Effector memory CD4-positive, alpha-beta T cell (primary cell): ENCODE results near the gene SMG7.

Experiments
- DNase-seq, 3 donors: peaks; one replicate each; pipeline ENCODE4 v3.0.0-alpha.2; 2020
- H3K27ac ChIP-seq: 2 replicates; pipeline ENCODE4 v1.7.0; 2013; ENCODE audit warnings: mild to moderate bottlenecking, low read length, moderate library complexity; ENCODE audit not compliant: insufficient read depth, poor library complexity, severe bottlenecking
- H3K27me3 ChIP-seq: replicated peaks from 2 replicates; pipeline ENCODE4 v1.7.0; 2013; ENCODE audit warnings: mild to moderate bottlenecking, low read length; ENCODE audit not compliant: insufficient read depth, control insufficient read depth, poor library complexity, severe bottlenecking
- H3K36me3 ChIP-seq: 2 replicates; pipeline ENCODE4 v1.7.0; 2013; ENCODE audit warnings: mild to moderate bottlenecking, low read length, moderate library complexity; ENCODE audit not compliant: control insufficient read depth, insufficient read depth
- H3K4me1 ChIP-seq: 2 replicates; pipeline ENCODE4 v1.7.0; 2013; ENCODE audit warnings: low read length, mild to moderate bottlenecking; ENCODE audit not compliant: control insufficient read depth, insufficient read depth, poor library complexity, severe bottlenecking
- H3K4me3 ChIP-seq: 2 replicates; pipeline ENCODE4 v1.7.0; 2013; ENCODE audit warnings: low read length, low read depth, mild to moderate bottlenecking; ENCODE audit not compliant: insufficient read depth, poor library complexity, severe bottlenecking
- H3K9me3 ChIP-seq: 2 replicates; pipeline ENCODE4 v1.7.0; 2013; ENCODE audit warnings: mild to moderate bottlenecking, low read length, moderate library complexity; ENCODE audit not compliant: control insufficient read depth

The SMG7 gene

GRCh38 chr1:183443466-183443865, 28.8 kb upstream of the SMG7 start:
- no peaks in the 10 kb centered on the region for H3K9me3 ChIP-seq
- H3K4me1 ChIP-seq: no peaks in the 10 kb centered on the region
- no peak for DNase-seq
- no peak overlapping the region for H3K27ac ChIP-seq
- no peaks in the 10 kb centered on the region for H3K27me3 ChIP-seq
- no peaks in the 10 kb centered on the region for H3K36me3 ChIP-seq
- no peak overlapping the region for H3K4me3 ChIP-seq

GRCh38 chr1:183444243-183444642, 28.1 kb upstream of the SMG7 start:
- Histone ChIP-seq H3K27me3 (no peaks in the 10 kb centered on the region), H3K4me1 (no peaks in the 10 kb centered on the region), H3K36me3 (no peaks in the 10 kb centered on the region), H3K27ac (no peak overlapping the region), H3K9me3 (no peaks in the 10 kb centered on the region), H3K4me3 (no peak overlapping the region)
- DNase-seq: no peak

DNA sequence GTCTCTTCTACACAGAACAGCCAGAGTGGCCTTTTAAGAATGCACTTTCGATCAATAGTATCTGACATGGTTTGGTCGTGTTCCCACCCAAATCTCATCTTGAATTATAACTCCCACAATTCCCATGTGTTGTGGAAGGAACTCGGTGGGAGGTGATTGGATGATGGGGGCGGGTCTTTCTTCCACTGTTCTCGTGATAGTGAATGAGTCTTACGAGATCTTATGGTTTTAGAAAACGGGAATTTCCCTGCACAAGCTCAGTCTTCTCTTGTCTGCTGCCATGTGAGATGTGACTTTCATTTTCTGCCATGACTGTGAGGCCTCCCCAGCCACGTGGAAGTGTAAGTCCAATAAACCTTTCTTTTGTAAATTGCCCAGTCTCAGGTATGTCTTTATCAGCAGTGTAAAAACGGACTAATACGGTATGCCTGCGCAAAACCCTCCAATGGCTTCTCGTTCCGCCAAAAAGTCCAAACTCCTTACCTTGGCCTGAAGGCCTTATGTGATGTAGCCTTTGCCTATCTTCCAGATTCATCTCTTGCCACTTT, 23.0 kb upstream of the SMG7 start:
- H3K9me3 ChIP-seq: no peaks in the 10 kb centered on the region
- H3K27me3 ChIP-seq: no peaks in the 10 kb centered on the region
- H3K27ac ChIP-seq: no peak overlapping the region
- H3K4me1 ChIP-seq: no peaks in the 10 kb centered on the region
- no peak overlapping the region for H3K4me3 ChIP-seq
- H3K36me3 ChIP-seq: no peaks in the 10 kb centered on the region
- DNase-seq: no peak

DNA sequence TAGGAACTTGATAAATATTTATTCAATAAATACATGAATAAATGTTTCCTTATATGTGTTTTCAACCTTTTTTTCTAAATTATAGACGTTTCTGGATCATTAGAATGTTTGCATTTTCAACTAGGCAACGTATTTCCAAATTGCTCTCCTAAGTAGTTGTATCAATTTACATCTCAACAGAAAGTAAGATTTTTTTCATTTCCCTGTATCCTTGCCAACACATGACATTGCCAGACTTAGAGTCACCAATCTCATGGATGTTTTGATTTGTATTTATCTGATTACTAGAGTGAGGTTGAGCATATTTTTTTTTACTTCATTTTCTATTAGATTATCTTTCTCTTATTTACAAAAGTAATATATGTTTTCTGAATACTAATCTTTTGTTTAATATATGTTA, 22.2 kb upstream of the SMG7 start:
- Histone ChIP-seq H3K27me3 (no peaks in the 10 kb centered on the region), H3K36me3 (no peaks in the 10 kb centered on the region), H3K4me1 (no peaks in the 10 kb centered on the region), H3K4me3 (no peak overlapping the region), H3K9me3 (no peaks in the 10 kb centered on the region), H3K27ac (no peak overlapping the region)
- no peak for DNase-seq

DNA sequence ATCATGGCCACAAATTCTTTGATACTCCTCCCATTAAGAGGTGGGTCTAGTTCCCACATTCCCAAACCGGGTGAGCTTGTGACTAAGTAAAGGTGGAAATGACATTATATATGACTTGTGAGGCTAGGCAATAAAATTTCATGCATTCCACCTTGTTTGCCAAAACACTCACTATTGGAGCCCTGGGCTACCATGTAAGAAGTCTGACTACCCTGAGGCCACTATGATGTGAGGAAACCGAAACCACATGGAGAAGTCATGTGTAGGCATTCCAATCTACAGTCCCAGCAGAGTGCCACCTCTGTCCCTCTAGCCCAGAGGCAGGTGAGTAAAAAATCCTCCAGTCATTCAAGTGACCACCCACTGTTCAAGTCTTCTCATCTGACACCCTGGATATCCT, 17.9 kb upstream of the SMG7 start:
- no peak overlapping the region for H3K4me3 ChIP-seq
- no peaks in the 10 kb centered on the region for H3K27me3 ChIP-seq
- no peak for DNase-seq
- no peak overlapping the region for H3K27ac ChIP-seq
- H3K9me3 ChIP-seq: no peaks in the 10 kb centered on the region
- H3K4me1 ChIP-seq: no peaks in the 10 kb centered on the region
- no peaks in the 10 kb centered on the region for H3K36me3 ChIP-seq

DNA sequence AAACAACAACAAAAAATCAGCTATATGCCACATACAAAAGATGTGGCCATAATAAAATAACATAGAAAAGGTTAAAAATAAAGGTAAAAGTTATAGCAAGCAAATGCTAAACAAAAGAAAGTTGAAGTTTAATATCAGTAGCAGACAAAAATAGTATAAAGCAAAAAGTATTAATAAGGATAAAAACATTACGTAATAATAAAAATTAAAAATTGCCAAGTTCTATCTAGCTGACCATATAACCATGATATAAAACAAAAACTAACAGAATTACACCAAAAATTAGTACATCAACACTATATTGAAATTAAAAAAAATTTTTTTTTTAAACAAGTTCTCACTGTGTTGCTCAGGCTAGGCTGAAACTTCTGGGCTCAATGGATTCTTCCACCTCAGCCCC, 15.5 kb upstream of the SMG7 start:
- Histone ChIP-seq H3K9me3 (no peaks in the 10 kb centered on the region), H3K36me3 (no peaks in the 10 kb centered on the region), H3K4me1 (no peaks in the 10 kb centered on the region), H3K27me3 (peaks cover under 1% of the 10 kb centered on the region), H3K27ac (no peak overlapping the region), H3K4me3 (no peak overlapping the region)
- DNase-seq: no peak

DNA sequence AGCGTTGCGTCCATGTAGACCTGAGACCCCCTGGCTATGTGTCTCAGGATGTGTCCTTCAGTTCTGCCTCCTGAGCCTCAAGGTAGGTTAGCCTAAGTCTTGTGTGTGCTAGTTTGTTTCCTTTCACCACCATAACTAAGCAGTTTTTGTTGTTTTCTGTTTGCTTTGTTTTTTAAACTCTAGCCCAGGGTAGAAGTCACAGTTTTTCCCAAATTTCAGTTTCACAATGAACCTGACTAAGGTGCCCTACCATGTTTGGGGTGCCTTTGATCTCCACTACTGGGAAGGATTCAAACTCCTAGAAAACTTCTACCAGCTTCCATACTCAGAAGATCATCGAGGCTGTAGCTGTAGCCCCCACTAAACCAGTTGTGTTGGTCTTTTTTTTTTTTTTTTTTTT, 14.8 kb upstream of the SMG7 start:
- Histone ChIP-seq H3K9me3 (no peaks in the 10 kb centered on the region), H3K36me3 (no peaks in the 10 kb centered on the region), H3K27me3 (peaks cover 2% of the 10 kb centered on the region), H3K4me1 (no peaks in the 10 kb centered on the region), H3K4me3 (no peak overlapping the region), H3K27ac (no peak overlapping the region)
- no peak for DNase-seq

- Histone ChIP-seq H3K4me3 (no peak overlapping the region), H3K36me3 (no peaks in the 10 kb centered on the region), H3K9me3 (no peaks in the 10 kb centered on the region), H3K4me1 (no peaks in the 10 kb centered on the region), H3K27me3 (peaks cover 5% of the 10 kb centered on the region), H3K27ac (no peak overlapping the region)
- no peak for DNase-seq
Measured at GRCh38 chr1:183460596-183460995, 11.7 kb upstream of the SMG7 start.

DNA sequence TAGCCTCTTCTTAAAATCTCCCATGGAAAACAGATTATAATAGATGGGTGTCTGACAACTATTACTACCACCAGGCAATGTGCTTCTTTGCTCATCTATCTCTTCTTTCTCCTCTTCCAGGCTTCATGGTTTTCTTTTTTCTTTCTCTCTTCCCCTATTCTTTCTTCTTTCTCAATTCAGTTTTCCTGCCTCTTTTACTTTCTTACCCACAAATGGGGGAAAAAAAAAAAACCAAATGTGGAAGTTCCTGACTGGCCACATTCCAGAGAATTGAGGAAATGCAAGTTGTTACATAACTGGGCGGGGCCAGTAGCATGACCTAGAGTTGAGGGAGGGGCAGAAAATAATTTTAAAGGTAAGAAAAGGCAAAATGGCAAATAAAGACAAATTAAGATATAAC, 10.9 kb upstream of the SMG7 start:
- no peaks in the 10 kb centered on the region for H3K4me1 ChIP-seq
- H3K9me3 ChIP-seq: no peaks in the 10 kb centered on the region
- H3K27me3 ChIP-seq: peaks cover 5% of the 10 kb centered on the region
- no peak for DNase-seq
- no peaks in the 10 kb centered on the region for H3K36me3 ChIP-seq
- no peak overlapping the region for H3K4me3 ChIP-seq
- H3K27ac ChIP-seq: no peak overlapping the region

DNA sequence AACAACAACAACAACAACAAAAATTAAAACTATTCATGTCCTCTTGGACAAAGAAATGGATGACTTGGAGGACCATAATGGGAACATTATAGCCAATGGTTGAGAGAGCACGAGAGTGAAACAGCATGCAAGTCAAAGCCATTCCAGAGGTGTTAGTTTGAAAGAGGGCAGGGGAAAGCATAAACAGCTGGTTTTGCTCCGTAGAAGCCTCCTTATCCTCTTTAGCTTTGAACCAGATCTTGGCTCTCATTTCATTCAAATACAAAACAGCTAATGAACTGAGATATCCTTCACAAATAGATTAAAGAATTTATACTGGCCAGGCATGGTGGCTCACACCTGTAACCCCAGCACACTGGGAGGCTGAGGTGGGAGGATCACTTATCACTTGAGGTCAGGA, 8.7 kb upstream of the SMG7 start:
- no peak overlapping the region for H3K27ac ChIP-seq
- H3K4me3 ChIP-seq: no peak overlapping the region
- peaks cover 5% of the 10 kb centered on the region for H3K27me3 ChIP-seq
- no peaks in the 10 kb centered on the region for H3K4me1 ChIP-seq
- no peaks in the 10 kb centered on the region for H3K36me3 ChIP-seq
- no peaks in the 10 kb centered on the region for H3K9me3 ChIP-seq
- no peak for DNase-seq

- peaks cover 5% of the 10 kb centered on the region for H3K27me3 ChIP-seq
- no peak for DNase-seq
- no peaks in the 10 kb centered on the region for H3K4me1 ChIP-seq
- H3K4me3 ChIP-seq: no peak overlapping the region
- H3K27ac ChIP-seq: no peak overlapping the region
- no peaks in the 10 kb centered on the region for H3K9me3 ChIP-seq
- no peaks in the 10 kb centered on the region for H3K36me3 ChIP-seq
Measured at GRCh38 chr1:183466781-183467180, 5.5 kb upstream of the SMG7 start.
